ENCODE results near the gene C1orf35.

C1orf35 gene

DNA sequence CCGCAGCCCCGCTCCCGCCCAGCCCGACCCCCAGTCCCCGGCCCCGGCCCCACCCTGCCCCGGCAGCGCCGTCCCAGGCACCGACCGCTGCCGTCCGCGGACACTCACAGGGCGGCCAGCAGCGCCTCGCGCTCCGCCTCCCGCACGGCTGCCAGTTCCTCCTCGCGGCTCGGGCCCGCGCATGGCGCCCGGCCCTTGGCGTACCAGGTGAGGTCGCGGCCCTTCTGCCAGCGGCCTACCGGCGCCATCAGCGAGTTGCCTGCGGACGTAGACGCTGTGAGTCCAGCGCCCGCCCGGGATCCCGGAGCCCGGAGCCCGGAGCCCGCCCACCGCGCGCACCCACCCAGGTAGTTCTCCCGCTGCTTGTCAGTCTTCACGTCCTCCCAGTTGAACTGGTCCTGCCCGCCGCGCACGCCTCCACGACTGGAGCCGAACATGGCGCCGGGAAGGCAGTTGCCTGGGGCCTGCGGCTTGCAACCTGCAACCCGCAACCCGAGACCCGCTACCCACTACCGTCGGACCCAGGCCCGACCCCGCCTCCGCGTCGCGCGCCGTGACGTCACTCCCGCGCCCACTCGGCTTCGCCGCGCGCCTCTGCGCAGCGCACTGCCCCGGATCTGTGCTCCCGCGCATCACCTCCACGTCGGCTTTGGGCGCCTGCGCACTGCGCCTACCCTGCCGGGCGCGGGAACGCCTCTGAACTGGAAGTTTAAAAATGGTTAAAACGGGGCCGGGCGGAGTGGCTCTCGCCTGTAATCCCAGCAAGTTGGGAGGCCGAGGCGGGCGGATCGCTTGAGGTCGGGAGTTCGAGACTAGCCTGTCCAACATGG lies at the start of gene C1orf35:
Gene C1orf35 (minus strand): TSS at position 535 of the 830 bp plus-strand sequence. CDS start 98 bp downstream, at position 437.
- peak in 55 of 56 donors; percentile 28 to 94 (median 82) for DNase-seq

DNA sequence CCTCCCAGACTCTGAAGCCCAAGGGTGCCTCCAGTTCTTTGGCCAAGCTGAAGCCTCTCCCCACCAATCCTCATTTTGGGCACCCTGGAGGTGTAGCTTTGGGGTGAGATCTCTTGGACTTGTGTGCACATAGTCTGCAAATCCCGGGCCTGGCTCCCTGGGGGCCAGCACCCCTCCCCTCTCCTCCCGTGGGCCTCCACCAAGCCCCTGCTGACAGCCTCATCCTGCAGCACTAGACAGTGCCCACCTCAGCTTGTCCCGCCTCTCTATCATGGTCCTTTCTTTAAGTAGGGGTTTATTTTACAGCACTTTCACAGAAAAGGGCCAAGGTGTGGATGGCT lies 49.8 kb upstream of the C1orf35 start:
- no peak for DNase-seq

DNA sequence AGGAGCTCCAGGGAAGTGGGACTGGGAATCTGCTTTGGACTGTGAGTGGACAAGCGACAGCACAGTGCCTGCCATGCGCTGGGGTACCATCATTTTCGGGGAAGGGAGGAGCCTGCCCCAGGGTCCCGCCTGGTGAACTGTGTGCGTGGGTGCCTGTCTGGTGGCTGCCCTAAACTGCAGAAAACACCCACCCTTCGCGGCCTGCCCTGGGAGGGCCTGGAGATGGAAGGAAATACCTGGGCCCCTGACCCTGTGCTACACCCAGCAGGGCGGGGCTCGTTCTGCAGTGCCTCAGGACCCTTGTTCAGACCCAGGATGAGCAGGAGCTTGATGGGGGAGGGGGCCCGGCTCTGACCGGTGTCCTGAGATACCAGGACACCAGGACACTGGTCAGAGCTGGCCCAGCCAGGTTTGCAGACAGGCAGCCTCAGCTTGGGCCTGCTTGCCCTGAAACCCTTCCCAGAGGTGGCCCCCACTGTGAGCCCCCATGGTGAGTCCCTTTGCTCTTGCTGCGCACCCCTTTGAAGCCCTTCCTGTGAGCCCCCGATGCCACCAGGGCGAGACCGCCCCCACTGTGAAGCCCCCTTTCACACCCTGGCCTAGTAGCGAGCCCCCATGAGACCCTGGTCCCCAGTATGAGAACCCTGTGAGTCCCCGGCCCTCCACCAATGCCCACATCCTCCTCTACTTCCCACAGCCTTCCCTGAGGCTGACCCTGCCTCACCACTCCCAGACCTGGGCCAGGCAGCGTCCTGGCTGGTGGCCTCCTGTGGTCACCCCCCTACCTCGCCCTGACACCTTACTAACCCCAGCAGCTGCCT lies 49.2 kb upstream of the C1orf35 start:
- DNase-seq, result no peak

GRCh38 chr1:228151180-228151925 lies 48.2 kb upstream of the C1orf35 start:
- no peak for DNase-seq

DNA sequence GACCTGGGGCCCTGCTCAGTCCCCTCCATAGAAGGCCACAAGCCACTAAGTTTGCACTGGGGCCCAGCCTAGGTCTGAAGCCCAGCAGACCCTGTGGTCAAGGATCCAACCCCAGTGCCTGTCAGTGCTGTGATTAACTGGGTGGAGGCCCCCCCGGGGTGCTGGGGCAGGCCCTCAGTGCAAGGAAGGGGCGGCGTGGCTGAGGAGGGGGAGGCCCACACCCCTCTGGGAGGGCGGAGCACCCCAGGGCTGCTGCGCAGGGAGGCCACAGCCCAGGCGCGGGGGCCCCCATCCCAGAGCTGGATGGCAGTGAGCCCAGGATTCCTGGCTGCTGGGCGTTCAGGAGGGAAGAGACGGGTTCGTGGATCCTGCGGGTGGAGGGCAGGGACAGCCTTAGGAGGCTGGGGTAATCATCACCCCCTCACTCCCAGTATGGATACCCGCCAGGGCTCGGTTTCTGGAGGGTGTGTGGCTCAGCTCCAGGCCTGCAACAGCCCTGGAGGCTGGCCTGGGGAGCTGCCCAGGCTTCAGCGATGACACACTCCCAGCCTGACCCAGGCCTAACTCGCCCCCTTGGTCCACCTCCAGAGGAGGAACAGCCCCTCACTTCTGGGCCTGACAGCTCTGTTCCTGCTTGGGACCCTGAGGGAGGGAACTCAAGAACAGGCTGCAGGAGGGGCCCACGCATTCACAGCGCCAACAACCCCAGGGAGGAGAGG lies 47.5 kb upstream of the C1orf35 start:
- peak in 44 of 56 donors; percentile 22 to 84 (median 56) for DNase-seq

- DNase-seq, result peak in 5 of 56 donors; percentile 21 to 61 (median 44)
These were observed 47.0 kb upstream of the C1orf35 start for GRCh38 chr1:228150120-228150460.

- peak in 38 of 56 donors; percentile 15 to 78 (median 48) for DNase-seq
These were observed 46.4 kb upstream of the C1orf35 start, which contains the start of gene GJC2 for GRCh38 chr1:228149406-228150119. Gene GJC2, plus strand, starts transcription at chr1:228149930. Its CDS starts 7,829 bp downstream, at chr1:228157759.

DNA sequence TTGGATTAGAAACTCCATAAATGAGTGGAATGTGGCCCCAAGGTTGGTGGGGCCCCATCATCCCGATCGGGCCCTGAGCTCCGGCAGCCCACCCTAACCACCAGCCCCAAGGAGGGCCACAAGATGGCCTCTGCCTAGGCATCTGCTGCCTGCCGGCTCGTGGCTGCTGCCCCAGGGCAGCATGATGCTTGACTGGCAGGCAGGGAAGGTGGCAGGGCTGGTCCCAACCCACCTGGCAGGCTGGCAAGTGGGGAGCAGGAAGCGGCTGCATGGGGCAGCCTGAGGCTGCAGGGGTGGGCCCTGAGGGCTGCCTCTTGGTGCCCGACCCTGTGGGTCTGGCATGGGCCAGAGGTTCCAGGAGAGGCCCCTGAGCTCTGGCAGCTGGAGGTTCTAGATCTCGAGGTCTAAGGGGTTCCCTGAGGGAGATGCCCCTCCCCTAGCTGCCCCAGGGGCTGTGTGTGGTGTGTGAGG lies 45.8 kb upstream of the C1orf35 start:
- no peak for DNase-seq

GRCh38 chr1:228148196-228148861 lies 45.2 kb upstream of the C1orf35 start:
- DNase-seq, result peak in 12 of 56 donors; percentile 8 to 65 (median 30)

- DNase-seq, result no peak
These were observed 44.6 kb upstream of the C1orf35 start for GRCh38 chr1:228147768-228148167.

- DNase-seq, result no peak
These were observed 44.1 kb upstream of the C1orf35 start for GRCh38 chr1:228147151-228147693.

DNA sequence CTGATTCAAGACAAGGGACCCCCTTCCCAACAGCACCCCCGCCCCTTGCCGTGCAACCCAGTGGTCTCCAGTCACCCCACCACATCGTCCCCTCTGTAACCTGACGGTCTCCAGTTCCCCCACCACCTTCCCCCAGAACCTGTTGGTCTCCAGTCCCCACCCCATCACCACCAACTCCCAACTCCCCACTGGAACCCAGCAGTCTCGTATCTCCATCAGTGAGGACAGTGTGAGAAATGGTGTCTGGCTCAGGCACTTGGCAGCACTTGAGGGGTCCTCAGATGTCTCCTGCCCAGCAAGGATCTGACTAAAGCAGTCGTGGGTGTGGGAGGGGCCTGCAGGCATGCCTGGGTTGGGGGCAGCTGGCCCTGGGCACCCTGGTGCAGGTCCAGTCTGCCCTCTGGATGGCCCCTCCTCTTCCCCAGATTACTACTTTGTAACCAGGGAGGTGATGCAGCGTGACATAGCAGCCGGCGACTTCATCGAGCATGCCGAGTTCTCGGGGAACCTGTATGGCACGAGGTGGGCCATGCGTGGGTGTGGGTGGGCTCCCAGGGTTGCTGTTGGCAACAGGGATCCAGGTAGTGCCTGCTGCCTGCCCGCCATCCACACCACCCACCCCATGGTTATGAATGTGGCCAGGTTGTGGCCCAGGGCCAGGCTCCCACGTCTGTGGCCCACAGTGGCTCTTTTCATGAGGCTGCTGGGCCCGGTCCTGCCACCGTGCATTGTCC lies 43.5 kb upstream of the C1orf35 start:
- no peak for DNase-seq

DNA sequence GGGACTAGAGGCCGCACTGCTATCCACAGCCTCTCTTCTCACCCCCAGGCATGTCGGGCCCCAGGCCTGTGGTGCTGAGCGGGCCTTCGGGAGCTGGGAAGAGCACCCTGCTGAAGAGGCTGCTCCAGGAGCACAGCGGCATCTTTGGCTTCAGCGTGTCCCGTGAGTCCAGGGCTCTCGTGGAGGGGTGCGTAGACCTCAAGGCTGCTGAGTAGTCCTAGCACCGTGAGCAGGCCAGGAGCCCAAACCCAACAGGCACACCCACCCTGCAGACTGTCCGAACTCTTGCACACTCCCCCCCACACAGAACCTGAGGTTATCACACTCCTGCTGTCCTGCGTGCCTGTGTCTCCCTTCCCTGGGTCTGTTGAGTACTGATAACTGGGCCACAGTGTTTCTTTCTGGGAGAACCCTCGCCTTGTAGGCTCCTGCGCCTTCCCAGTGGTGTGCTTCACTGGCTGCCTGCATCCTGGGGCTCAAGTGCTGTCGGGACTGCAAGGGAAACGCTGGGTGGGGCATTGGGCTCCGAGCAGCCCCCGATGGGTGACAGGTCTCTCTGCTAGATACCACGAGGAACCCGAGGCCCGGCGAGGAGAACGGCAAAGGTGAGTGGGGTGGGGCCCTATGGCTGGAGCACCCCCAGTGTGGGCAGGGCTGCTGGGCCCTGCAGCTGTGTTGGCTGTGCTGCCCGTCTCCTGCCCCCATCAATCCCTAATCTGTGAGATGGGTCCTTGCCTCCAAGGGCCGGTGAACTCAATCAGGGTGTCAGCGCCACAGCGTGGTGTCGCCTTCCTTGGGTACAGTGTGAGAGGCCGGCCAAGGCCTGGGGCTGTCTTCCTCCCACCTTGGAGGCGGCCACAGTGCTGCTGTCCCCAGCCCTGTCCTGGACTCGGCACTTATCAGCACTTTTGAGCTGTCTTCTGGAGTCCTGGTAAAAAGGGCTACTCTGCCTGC lies 42.6 kb upstream of the C1orf35 start:
- no peak for DNase-seq

GRCh38 chr1:228144993-228145343 lies 41.8 kb upstream of the C1orf35 start:
- no peak for DNase-seq

DNA sequence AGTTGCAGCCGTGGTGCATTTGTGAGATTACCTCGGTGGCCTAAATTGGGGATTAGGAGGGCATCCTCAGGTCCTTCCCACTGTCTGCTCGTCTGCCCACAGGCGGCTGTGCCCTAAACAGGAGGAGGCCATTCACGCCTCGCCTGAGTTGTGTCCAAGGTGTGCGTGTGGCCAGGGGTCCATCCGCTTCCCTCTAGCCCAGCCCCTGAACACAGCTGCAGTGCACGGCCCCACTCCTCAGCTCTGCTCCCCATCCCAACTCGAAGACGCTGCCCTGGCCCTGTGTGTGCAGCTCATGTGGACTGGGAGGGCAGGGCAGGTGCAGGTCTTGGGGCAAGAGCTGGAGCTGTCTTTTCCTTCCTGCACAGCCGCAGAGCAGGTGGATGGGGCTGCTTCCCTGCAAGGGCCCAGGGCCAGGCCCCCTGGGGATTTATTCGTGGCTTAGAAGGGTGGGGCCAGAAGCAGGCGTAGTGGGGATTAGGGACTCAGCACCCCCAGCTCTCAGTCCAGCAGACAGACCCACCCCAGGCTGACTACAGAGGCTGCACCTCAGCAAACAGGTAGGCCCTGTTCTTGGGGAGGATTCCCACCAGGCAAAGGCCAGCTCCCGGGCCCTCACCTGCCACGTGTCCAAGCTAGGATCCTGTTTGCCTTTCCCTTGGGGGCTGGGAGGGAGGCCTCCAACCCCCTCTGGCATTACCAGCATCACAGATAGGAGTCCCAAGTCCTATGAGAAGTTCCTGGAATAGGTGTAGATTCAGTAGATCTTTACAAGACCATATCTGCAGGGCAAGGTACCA lies 41.3 kb upstream of the C1orf35 start:
- no peak for DNase-seq

DNA sequence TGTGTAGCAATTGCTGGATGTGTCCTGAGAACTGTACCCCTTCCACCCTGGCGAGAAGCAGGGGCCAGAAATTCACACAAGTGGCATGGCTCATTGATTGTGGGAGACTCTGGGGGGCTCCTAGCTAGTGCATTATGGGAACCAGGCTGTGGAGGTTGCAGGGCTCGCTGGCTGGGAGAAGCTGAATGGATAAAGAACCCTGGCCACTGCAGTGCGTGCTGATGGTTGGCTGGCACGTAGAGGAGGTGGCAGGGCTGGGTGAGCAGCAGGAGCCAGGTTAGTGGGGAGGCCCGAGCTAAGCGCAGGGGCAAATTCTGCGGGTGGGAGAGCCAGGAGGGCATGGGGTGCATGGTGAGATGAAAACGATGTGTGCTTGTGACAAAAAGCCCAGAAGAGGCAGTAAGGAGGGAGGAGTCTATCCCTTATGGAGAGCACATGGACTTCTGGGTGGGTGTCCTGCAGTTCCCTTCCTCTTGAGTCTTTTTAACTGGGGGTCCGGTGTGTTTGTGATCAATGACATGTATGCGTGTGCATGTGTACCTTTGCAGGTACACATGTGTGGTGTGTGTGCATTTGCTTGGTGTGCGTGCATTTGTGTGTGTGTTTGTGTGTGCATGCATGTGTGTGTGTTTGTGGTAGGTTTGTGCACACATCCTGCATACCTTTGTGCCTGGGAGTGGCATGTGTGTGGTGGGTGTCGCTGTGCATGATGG lies 40.5 kb upstream of the C1orf35 start:
- DNase-seq, result no peak
